Measurements from ENCODE around the gene PKD1.

The PKD1 gene

DNA sequence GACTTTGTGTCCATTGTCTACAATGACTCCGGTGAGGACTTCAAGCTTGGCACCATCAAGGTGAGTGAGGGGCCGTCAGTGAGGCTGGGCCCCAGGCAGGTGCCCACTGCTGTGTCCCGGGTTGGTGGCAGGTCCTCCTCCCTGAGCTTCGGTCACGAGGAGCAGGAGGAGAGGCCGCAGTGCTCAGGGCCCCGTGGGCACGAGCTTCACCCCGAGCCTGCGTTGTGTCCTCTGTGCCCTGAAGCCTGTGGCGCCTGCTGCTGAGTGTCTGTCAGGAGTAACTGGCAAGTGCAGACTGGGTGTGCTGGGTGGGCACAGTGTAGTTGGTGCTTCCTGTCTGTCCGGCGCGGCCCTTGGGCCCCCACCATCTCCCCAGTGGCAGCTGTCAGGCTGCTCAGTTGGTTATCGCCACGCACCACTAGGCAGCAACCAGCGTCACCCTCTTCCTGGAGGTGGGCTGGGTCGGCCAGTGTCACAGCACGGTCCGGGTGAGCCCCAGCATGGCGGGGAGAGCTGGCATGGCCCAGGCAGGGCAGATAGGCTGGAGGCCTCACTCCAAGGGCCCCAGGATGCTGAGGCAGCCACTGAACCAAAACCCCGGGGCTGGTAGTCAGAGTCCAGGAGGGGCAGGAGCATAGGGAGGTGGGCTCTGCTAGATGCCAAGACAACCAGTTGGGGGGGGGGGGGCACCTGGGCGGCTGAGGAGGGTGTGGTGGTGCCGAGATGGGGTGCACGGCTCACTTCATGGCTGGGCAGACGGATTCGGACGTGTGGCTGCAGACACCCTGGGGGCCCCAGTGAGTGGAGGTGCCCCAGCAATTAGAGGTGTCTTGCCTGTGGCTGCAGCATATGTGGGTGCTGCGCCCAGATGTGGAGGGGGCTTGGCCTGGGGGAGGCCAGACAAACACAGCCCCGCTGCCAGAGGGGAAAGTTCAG, 48.6 kb downstream of the PKD1 start:
- DNase-seq (ENCODE audit: low spot score), result no peak

DNA sequence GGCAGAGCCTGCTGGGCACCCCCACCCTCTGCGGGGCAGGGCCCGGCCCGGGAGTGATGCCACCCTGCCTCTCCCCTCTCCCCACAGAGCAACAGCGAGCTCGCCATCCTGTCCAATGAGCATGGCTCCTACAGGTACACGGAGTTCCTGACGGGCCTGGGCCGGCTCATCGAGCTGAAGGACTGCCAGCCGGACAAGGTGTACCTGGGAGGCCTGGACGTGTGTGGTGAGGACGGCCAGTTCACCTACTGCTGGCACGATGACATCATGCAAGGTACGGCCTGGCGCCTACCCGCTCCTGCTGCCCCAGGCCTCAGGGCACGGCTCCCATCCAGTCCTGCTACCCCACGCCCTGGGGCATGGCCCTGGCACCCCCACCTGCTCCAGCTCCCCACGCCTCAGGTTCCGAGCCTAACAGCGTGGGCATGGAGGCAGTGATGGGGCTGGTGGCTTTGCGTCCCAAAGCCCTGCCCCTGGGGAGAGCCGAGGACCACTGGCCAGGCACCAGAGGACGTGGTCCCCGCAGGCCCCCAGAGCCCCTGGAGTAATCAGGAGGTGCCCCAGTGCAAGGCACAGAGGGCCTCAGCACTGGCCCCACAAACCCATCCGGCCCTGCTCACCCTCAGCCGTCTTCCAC, 49.5 kb downstream of the PKD1 start:
- DNase-seq (ENCODE audit: low spot score), result no peak

DNA sequence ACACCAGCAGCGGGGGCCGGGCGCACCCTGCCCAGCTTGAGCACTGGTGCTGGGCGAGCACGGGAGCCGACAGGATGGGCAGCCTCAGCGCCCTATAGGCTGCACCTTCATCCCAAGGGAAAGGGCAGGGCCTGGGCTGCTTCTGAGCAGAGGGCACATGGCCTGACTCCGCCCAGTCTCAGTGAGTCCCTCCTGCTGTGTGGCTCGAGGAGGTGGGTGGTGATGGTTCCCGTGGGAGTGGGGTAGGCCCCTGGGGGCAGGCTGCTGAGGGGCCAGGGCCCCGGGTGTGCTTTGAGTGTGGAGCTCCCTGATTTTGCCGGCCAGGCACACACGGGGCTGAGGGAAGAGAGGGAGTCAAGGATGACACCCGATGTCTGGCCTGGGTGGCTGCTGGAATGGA, 50.0 kb downstream of the PKD1 start:
- peak; percentile 70 for DNase-seq (ENCODE audit: low spot score)

DNA sequence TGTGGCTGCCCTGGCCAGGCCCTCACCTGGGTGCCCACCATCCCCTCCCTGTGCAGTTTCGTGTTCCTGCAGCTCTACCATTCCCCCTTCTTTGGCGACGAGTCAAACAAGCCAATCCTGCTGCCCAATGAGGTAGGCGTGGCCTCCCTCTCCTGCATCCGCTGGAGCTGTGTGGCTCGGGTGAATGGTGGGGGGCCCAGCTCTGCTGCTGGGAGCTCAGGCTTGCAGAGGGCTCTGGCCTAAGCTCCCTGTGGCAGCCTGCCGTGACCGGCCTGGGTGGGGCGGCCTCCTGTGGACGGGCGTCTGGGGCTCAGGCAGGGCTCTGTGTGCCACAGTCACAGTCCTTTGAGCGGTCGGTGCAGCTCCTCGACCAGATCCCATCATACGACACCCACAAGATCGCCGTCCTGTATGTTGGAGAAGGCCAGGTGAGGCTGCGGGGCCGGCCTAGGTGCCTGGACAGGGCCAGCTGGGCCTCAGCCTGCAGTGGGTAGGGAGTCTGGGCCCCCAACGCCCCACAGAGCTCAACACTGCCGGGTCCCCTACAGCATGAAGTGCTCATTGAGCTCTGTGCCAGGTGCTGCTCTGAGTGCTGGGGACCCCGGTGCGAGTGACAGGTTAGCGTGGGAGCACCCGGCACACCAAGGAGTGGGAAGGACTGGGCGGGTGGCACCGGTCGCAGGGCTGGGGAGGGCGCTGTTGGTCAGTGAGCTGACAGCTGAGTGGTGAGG, 50.6 kb downstream of the PKD1 start:
- DNase-seq (ENCODE audit: low spot score), result no peak

DNA sequence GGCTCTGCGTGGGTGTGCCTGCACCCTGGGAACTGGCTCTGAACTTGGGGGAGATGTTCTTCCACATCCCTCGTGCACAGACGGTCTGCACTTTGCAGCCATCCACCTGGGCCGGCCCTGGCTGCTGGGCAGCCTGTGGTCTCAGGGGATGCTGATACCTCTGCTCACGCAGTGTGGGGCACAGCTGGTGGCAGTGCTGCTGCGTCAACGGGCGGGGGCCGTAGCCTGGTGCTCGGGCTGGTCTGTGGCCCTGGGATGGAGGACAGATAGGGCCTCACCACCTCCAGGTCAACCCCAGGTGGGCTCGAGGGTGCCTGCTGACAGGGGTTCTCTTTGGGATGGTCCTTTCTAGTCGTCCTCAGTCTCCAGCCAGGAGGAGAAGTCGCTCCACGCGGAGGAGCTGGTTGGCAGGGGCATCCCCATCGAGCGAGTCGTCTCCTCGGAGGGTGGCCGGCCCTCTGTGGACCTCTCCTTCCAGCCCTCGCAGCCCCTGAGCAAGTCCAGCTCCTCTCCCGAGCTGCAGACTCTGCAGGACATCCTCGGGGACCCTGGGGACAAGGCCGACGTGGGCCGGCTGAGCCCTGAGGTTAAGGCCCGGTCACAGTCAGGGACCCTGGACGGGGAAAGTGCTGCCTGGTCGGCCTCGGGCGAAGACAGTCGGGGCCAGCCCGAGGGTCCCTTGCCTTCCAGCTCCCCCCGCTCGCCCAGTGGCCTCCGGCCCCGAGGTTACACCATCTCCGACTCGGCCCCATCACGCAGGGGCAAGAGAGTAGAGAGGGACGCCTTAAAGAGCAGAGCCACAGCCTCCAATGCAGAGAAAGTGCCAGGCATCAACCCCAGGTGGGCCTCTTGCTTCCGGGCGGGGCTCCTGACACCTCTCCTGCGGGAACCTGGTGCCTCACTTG, 51.6 kb downstream of the PKD1 start:
- no peak for DNase-seq (ENCODE audit: low spot score)

DNA sequence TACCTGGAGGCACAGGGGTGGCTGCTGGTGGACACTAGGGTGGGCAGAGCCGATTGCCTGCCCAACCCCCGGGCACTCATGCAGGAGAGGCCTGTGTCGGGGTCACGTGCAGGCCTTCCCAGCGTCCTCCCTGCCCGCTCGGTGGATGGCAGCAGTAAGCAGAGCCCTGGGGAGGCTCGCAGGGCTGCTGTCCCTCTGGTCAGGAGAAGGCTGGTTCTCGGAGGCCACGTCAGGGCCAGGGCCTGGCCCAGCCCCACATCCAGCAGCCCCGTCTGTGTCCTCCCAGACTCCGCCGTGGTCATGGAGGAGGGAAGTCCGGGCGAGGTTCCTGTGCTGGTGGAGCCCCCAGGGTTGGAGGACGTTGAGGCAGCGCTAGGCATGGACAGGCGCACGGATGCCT, 52.3 kb downstream of the PKD1 start:
- DNase-seq (ENCODE audit: low spot score), result no peak

DNA sequence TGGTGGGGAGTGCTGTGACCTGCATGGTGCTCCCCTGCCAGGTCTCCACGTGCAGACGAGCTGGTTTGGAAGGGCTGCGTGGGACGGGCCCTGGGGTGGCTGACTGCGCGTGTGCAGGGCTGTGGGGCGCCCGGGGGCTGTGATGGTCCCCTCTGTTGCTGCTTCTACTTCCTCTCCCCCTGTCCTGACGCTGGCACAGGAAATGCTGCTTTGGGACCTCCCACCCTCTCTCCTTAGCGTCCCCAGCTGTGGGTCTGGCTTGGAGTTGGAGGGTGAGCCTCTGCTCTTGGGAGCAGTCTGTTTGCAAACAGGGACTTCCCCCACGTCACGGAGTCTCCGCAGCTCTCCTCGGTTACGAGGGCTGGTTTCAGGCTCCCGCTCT, 52.7 kb downstream of the PKD1 start:
- no peak for DNase-seq (ENCODE audit: low spot score)

GRCh38 chr16:2082171-2082982, 53.3 kb downstream of the PKD1 start:
- no peak for DNase-seq (ENCODE audit: low spot score)

- no peak for DNase-seq (ENCODE audit: low spot score)
Observed at GRCh38 chr16:2081201-2082084, 54.3 kb downstream of the PKD1 start.

DNA sequence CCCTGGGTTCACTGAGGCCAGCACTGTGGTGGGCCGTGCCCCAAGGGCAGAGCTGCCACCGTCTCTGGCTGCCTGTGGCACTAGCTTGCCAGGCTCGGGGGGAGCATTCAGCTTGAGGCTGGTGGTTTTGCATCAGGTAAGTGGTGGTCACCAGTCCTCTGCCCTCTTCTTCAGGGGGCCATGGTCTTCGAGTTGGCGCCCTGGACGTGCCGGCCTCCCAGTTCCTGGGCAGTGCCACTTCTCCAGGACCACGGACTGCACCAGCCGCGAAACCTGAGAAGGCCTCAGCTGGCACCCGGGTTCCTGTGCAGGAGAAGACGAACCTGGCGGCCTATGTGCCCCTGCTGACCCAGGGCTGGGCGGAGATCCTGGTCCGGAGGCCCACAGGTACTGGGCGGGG, 55.7 kb downstream of the PKD1 start:
- no peak for DNase-seq (ENCODE audit: low spot score)

GRCh38 chr16:2079311-2079800, 56.3 kb downstream of the PKD1 start:
- no peak for DNase-seq (ENCODE audit: low spot score)

DNA sequence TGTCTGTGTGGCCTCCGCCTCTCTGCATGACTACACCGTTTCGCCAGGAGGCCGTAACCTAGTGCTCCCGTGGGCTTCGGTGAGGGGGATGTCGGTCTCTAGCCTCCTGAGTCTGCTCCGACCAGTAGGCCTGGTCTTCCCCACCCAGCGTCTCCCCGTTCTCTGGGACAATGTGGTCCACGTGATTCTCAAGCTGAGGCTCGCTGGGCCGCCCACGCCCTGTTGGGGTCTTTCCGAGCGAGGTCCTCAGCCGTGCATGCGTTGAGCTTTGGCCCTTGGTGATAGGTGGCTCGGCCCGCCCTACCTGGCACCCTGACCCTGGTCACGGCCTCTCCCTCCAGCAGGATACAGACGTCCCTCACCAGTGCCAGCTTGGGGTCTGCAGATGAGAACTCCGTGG, 57.0 kb downstream of the PKD1 start:
- DNase-seq (ENCODE audit: low spot score), result no peak

- DNase-seq (ENCODE audit: low spot score), result no peak
Observed at GRCh38 chr16:2078096-2078495, 57.6 kb downstream of the PKD1 start.

- no peak for DNase-seq (ENCODE audit: low spot score)
Observed at GRCh38 chr16:2077696-2078095, 58.0 kb downstream of the PKD1 start.

DNA sequence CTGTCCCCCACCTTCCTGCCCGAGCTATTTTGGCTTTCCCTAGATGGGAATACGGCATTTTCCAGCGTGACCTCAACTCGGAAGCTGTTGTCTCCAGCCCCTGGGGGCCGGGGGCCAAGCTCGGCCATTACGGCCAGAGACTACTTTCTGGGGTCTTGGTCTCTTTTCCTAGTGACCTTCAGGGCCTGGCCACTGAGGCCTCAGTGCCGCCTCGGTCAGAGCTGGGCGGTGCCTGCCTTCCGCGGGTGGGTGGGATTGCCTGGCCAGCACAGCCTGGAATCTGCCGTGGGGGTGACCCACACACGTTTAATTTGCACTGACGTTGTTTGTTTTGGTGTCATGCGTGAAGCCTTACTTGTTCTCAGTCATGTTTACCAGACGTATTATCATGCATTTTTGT, 58.7 kb downstream of the PKD1 start:
- no peak for DNase-seq (ENCODE audit: low spot score)

GRCh38 chr16:2076072-2076865, 59.4 kb downstream of the PKD1 start:
- DNase-seq (ENCODE audit: low spot score), result no peak

DNA sequence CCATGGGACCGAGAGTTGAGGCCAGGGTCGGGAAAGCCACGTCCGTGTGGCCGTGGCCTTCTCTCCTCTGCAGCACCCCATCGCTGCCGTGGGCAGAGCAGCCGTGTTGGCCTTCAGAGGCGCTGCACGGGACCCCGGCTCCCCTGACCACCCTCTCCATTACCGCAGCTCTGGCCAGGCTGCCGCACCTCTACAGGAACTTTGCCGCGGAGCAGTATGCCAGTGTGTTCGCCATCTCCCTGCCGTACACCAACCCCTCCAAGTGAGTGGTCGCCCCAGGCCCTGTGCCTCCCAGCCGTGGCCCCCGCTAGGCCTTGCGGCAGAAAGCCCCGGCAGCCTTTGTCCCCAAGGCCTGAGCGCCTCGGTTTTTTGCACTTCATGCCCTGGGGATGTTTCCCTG, 60.1 kb downstream of the PKD1 start:
- DNase-seq (ENCODE audit: low spot score), result no peak

DNA sequence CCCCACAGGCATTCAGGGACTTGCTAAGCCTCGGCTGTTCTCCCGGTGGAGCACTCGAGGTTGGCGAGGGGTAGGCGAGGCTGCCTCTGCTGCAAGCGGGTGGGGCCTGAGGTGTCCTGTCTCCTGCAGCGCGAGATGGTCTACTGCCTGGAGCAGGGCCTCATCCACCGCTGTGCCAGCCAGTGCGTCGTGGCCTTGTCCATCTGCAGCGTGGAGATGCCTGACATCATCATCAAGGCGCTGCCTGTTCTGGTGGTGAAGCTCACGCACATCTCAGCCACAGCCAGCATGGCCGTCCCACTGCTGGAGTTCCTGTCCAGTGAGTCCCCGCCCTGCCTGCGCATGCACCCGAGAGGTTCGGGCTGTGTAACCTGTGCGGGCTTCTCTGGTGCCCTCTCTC, 61.6 kb downstream of the PKD1 start:
- no peak for DNase-seq (ENCODE audit: low spot score)

GRCh38 chr16:2072926-2073325, 62.8 kb downstream of the PKD1 start:
- no peak for DNase-seq (ENCODE audit: low spot score)

Measured in hepatic stellate cell (primary cell).